LNCAP (cell line): ENCODE data around the gene TMBIM1.

Experiments
- CTCF ChIP-seq: fragments of 450-650 bp; IDR thresholded peaks from 2 replicates; pipeline ENCODE4 v1.5.1; 2017; ENCODE audit warnings: mild to moderate bottlenecking

Gene TMBIM1

GRCh38 chr2:218230882-218231281, 61.4 kb downstream of the TMBIM1 start:
- no peak for TF ChIP-seq CTCF

DNA sequence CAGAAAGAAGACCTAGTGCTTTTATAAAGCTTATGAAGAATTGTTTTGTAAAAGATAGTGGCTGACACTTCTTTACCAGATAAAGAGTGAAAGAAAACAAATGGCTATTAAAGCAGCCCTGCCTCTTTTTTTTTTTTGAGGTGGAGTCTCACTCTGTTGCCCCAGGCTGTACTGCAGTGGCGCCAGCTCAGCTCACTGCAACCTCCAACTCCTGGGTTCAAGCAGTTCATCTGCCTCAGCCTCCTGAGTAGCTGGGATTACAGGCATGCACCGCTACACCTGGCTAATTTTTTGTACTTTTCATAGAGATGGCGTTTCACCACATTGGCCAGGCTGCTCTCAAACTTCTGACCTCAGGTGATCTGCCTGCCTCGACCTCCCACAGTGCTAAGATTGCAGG, 62.5 kb downstream of the TMBIM1 start:
- TF ChIP-seq CTCF = no peak

DNA sequence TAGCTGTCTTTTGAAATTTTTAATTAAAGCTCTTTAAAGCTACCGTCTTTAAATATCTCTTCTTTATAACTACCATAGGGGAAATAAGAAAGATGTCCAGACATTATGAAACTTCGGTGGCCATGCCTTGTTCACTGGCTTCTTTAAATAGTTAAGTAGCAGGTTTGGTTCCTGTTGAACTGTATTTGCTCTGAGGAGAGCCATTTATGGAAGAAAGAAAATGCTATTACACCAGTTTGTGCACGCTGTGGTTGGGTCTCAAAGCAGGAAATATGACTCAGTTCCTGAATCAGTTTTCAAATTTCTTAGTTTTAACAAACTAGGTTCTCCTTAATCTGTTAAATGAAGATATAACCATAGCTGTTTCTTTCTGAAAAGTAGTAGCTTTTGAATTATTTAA, 63.1 kb downstream of the TMBIM1 start:
- no peak for TF ChIP-seq CTCF

- no peak for TF ChIP-seq CTCF
Observed at GRCh38 chr2:218228366-218229090, 63.8 kb downstream of the TMBIM1 start.

GRCh38 chr2:218226903-218227302, 65.4 kb downstream of the TMBIM1 start:
- no peak for TF ChIP-seq CTCF
